Placental pericyte (primary cell): ENCODE data around the gene ZNF547. TPM values are rescaled to one million over a fixed set of nuclear protein-coding genes. Genes with fewer than 3 reads are reported as not detected.

ENCODE experiments used
- total RNA-seq: library from RNA; depleted of rRNA; stranded (reverse); fragments of >200 nt; gene quantifications from 2 replicates; pipeline ENCODE4 v1.2.3, GENCODE V29; 2012

ZNF547 gene
- 3.6 and 5.3 TPM in 2 replicates for total RNA-seq

DNA sequence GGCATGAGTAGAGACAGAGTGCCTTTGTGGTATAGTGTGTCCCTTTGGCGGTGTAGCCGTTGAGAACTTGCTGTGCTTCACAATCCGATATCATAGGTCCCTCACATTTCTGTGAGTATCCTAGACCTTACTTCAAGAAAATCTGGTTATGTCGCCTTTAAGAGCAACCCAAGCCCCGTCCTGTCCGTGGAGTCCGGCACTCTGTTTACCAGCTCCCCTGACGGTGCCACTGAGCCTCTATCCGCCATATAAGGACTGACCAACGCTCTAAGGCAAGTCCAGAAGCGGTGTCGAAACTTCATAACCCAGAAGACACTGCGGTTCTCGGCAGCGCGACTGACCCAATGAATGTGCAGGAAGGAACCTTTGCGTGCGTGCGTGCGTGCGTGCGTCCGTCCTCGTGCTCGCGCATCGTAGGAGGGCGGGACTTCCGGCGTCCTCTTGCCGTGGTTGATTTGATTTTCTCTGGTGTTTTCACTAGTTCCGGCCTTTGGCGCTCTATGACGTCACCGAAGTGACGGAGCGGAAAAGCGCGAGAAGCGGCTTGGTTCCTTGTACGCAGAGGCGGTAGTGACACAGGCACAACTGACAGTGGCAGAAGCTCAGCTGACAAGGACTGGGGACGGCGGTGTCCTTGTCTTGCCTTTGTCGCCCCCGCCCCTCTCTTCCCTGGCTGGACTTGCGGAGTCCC lies at the start of gene ZNF547, which contains the start of gene TRAPPC2B:
ZNF547 (plus strand) TSS at position 555 of the 691 bp plus-strand sequence. CDS start 5,005 bp downstream, outside the sequence.
TRAPPC2B (plus strand) TSS at position 555 of the 691 bp plus-strand sequence. CDS start 1,283 bp downstream, outside the sequence.

DNA sequence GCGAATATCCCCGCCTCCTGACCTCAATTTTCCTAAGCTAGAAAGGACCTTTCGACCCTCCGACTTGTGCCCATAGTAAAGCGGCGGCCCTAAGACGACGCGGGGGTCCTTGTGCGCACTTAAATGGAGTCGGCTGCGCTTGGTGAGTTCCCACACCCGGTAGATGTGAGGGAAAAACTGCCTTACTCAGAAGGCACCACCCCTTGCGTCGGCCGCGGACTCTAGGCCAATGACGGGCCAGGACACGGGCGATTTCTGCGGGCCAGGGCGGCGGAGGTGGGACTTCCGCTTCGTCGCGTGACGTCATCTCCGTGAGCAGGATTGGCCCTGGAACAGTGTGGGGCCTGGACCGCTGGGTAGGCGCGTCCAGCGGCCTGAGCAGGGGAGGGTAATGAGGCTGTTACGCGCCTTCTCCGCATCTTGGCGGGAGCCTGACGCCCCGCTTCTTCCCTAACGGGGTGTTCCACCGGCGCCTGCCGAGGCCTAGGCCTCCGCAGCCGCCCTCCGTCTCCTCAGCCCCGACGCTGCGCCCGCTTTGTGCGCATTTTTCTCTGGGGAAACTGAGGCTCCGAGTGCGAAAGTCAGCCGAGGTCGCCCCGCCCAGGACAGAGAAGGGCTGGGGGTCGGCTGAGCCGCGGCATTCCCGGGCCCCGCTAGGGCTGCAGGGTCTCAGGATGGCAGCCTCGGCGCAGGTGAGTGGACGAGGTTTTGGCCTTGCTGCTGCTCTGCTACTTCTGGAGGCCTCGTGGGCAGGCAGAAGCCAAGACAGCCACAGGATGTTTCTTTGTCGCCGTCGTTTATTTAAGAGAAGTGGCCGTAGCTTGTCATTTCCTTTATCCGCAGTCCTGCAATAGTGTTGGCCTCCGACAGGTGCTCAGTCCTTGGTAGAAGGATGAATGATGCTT lies 42.9 kb upstream of the ZNF547 start, which contains the start of gene ZNF543:
ZNF543 (plus strand) TSS at position 293 of the 905 bp plus-strand sequence; CDS start at position 675, 382 bp downstream.

DNA sequence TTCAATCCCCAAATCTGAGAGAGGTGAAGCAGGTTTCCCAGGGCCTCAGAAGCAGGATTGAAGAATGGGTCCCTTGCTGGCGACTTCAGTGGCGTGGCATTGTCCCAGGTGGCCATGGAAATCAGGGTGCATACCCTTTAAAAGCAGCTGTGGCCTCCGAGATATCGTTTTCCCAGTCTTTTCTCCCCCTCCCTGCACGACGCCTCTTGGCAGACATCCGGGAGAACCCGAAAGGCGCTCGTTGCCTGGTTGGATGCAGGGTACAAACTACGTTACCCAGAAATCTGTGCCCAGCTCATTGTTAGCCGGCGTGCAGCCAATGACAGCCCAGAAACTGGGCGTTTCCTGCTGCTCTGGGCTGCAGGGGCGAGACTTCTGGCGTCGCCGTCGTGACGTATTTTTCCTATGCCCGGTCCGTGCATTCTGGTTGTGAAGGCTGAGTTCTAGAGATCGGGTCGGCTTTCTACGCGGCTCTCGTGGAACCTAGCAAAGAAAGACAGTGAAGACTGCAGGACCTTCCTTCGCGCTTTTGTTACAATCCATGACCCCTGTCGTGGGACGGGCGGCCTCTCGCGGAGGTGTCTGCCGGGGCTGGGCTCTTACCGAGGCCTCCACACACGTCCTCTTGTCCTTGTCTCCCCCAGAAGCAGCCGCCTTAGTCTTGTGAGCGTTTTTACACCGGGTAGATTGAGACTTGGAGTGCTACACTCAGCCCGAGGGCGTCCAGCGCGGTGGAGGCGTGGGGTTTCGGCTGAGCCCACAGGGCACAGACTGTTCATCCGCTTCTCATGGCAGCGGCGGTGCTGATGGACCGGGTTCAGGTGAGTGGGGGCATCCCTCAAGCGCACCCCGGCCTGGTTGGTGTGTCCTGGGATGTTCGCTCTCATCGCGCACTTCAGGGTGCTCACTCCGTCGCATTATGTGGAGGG lies 12.2 kb upstream of the ZNF547 start, which contains the start of gene ZNF304:
ZNF304 (plus strand) TSS at position 395 of the 929 bp plus-strand sequence; CDS start at position 789, 394 bp downstream.

DNA sequence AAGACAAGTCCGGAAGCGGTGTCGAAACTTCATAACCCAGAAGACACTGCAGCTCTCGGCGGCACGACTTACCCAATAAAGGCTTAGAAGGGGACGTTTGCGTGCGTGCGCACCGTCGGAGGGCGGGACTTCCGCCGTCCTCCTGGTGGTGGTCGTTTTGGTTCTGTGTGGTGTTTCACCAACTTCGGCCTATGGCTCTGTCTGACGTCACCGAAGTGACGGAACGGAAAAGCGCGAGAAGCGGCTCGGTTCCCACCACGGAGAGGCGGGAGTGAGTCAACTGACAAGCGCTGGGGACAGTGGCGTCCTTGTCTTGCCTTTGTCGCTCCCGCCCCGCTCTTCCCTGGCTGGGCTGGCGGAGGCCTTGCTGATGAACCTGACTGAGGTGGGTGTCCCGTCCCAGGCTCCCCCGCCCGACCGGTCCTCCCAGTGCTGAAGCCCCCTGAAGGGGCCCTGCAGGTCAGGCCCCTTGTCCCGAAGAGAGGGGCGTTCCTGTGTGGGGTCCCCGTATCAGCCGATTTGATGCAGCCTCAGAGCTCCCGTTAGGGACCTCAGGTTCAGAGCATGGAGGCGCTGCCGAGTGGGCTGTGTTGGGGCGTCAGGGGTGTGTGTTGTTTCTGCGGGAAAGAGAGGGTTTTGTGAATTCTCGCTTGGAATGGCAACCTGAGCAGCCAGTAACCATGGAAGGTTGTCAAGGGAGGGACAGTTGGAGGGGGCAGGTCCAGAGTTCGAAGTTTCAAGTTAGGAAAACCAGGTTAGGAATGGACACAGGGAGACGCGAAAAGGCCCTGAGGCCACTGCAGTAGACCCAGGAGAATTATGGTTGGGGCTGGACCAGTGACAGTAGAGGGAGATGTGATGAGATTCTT lies 26.6 kb downstream of the ZNF547 start, which contains the start of gene ZNF548:
ZNF548 (plus strand) TSS at position 125 of the 869 bp plus-strand sequence; CDS start at position 371, 246 bp downstream.

DNA sequence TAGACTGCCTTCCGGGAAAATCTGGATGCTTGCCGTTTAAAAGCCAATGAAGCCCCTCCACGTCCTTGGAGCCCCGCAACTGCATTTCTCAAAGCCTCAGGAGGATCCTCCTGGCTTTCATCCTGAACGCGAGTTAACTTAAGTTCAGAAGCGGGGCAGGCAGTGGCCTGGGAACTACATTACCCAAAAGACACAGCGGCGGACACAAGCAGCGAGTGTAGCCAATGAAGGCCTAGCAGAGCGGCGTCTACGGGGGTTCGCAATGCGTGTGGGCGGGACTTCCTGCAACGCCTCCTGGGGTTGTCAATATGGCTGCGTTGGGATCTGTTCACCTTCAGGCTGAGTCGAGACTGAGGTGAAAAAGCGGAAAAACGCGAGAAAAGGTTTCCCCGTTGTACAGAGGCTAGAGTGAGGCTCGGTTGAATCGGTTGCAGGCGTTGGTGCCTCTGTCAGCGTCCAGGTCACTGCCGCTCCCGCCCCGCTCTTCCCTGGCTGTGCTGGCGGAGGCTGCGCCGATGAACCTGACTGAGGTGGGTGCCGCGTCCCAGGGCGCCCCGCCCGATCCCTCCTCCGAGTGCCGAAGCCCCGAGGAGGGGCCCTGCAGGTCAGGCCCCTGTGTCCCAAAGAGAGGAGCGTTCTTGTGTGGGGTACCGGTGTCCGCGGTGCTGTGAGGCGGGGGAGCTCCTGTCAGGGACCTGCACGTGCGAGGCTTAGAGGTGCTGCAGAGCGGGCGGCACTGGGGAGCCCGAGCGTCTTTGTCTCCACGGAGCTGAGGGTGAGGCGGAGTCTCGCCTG lies 47.7 kb downstream of the ZNF547 start, which contains the start of gene ZNF17:
ZNF17 (plus strand) TSS at position 285 of the 795 bp plus-strand sequence. CDS start 2,455 bp downstream, outside the sequence.

Other genes with a start within 250 kb of the ZNF547 start
- not detected in 2 replicates for gene USP29, start 243.6 kb upstream of the ZNF547 start, total RNA-seq
- not detected in 2 replicates for gene ZIM3, start 218.3 kb upstream of the ZNF547 start, total RNA-seq
- gene DUXA, start 196.1 kb upstream of the ZNF547 start, total RNA-seq = not detected in 2 replicates
- gene ZNF264, start 172.1 kb upstream of the ZNF547 start, total RNA-seq = 22.8 and 31.9 TPM in 2 replicates
- 0.22 and 1.0 TPM in 2 replicates for gene AURKC, start 132.5 kb upstream of the ZNF547 start, total RNA-seq
- 32.5 and 36.5 TPM in 2 replicates for gene ZNF805, start 122.9 kb upstream of the ZNF547 start, total RNA-seq
- 96.5 and 103 TPM in 2 replicates for gene ZNF460, start 83.1 kb upstream of the ZNF547 start, total RNA-seq
- gene ZNF543, start 43.1 kb upstream of the ZNF547 start, total RNA-seq = 11.6 and 11.7 TPM in 2 replicates
- gene ZNF304, start 12.3 kb upstream of the ZNF547 start, total RNA-seq = 7.9 and 10.9 TPM in 2 replicates
- 10.2 and 11.2 TPM in 2 replicates for gene TRAPPC2B, start within 50 bp of the ZNF547 start, total RNA-seq
- gene ZNF548, start 26.3 kb downstream of the ZNF547 start, total RNA-seq = 16.6 and 19.7 TPM in 2 replicates
- gene ZNF17, start 47.6 kb downstream of the ZNF547 start, total RNA-seq = 8.3 and 14.0 TPM in 2 replicates
- 7.4 and 12.5 TPM in 2 replicates for gene ZNF749, start 71.8 kb downstream of the ZNF547 start, total RNA-seq
- gene VN1R1, start 93.6 kb downstream of the ZNF547 start, total RNA-seq = 0.22 and 0.86 TPM in 2 replicates
- gene ZNF772, start 114.0 kb downstream of the ZNF547 start, total RNA-seq = 13.1 and 16.8 TPM in 2 replicates
- gene ZNF419, start 124.2 kb downstream of the ZNF547 start, total RNA-seq = 7.9 and 13.0 TPM in 2 replicates
- 15.2 and 32.8 TPM in 2 replicates for gene ZNF773, start 136.4 kb downstream of the ZNF547 start, total RNA-seq
- 3.9 and 6.9 TPM in 2 replicates for gene ZNF549, start 163.8 kb downstream of the ZNF547 start, total RNA-seq
- 8.4 and 9.6 TPM in 2 replicates for gene ZNF550, start 196.3 kb downstream of the ZNF547 start, total RNA-seq
- gene ZNF416, start 215.4 kb downstream of the ZNF547 start, total RNA-seq = 6.3 and 8.6 TPM in 2 replicates
- 3.5 and 15.3 TPM in 2 replicates for gene ZIK1, start 220.6 kb downstream of the ZNF547 start, total RNA-seq
- 2.2 and 11.0 TPM in 2 replicates for gene ZNF530, start 236.3 kb downstream of the ZNF547 start, total RNA-seq